NT2/D1 (cell line): Measurements from ENCODE around the gene ADIRF.

ENCODE experiments used
- SUZ12 ChIP-seq: IDR thresholded peaks from 2 replicates; pipeline ENCODE4 v1.6.1; 2011; ENCODE audit not compliant: insufficient read length, insufficient read depth; ENCODE audit errors: extremely low read depth
- ZNF274 ChIP-seq: IDR thresholded peaks from 2 replicates; pipeline ENCODE4 v1.6.1; 2011; ENCODE audit warnings: mild to moderate bottlenecking, low read depth, low read length

- TF ChIP-seq ZNF274 (no peak), SUZ12 (no peak)
Observed at GRCh38 chr10:86951184-86951761, 17.0 kb upstream of the ADIRF start.
